IMR-90 (cell line): ENCODE data around the gene PLBD2. TPM values are rescaled to one million over a fixed set of nuclear protein-coding genes. Genes with fewer than 3 reads are reported as not detected.

Experiments
- ATAC-seq: fragments of 200-7000 bp; cut with Tn5 transposase; 2 replicates; pipeline ENCODE4 v1.9.1; 2020; ENCODE audit warnings: low read depth, mild to moderate bottlenecking, moderate library complexity
- BruUV-seq: library from RNA; stranded (reverse); fragments of 400-500 nt; replicated peaks from 2 replicates; lab custom pipeline; 2021; lab: Mats Ljungman, UMichigan
- CTCF ChIA-PET: fragments of 300-600 bp; formaldehyde crosslinking; extraction: SDS; loops from one replicate; lab custom pipeline; 2021; ENCODE audit warnings: antibody characterized with exemption; lab: Yijun Ruan, JAX
- POLR2A ChIA-PET: fragments of 300-600 bp; sonication (Branson Sonifier 250); formaldehyde crosslinking; loops from one replicate; lab custom pipeline; 2022; ENCODE audit warnings: antibody characterized with exemption; ENCODE audit not compliant: unreplicated experiment; lab: Charles Lee
- DNase-seq: peaks from one replicate; pipeline ENCODE4 v3.0.0; 2013
- H2AFZ ChIP-seq: replicated peaks from 2 replicates; pipeline ENCODE3; 2013; ENCODE audit warnings: low read length, mild to moderate bottlenecking; ENCODE audit not compliant: poor library complexity
- H2AK5ac ChIP-seq: 2 replicates; pipeline ENCODE4 v1.6.1; 2013; ENCODE audit warnings: low read depth, low read length, inconsistent platforms
- H2AK9ac ChIP-seq: replicated peaks from 2 replicates; pipeline ENCODE3; 2013; ENCODE audit warnings: mild to moderate bottlenecking, low read depth, low read length, moderate library complexity; ENCODE audit not compliant: poor library complexity
- H2BK120ac ChIP-seq: 2 replicates; pipeline ENCODE4 v1.6.1; 2013; ENCODE audit warnings: low read depth, low read length, inconsistent platforms
- H2BK15ac ChIP-seq: 3 replicates; pipeline ENCODE4 v1.6.1; 2013; ENCODE audit warnings: low read depth, low read length, inconsistent platforms
- H2BK20ac ChIP-seq: 2 replicates; pipeline ENCODE4 v1.6.1; 2013; ENCODE audit warnings: low read depth, mild to moderate bottlenecking, inconsistent platforms, low read length, moderate library complexity
- H2BK5ac ChIP-seq: 2 replicates; pipeline ENCODE4 v1.6.1; 2013; ENCODE audit warnings: mild to moderate bottlenecking, low read depth, low read length, inconsistent platforms; ENCODE audit not compliant: poor library complexity, severe bottlenecking
- H3K14ac ChIP-seq: replicated peaks from 2 replicates; pipeline ENCODE4 v1.6.1; 2013; ENCODE audit warnings: low read depth, low read length, inconsistent platforms
- H3K18ac ChIP-seq: 2 replicates; pipeline ENCODE4 v1.6.1; 2013; ENCODE audit warnings: low read depth, low read length, control low read depth
- H3K23ac ChIP-seq: 2 replicates; pipeline ENCODE4 v1.6.1; 2013; ENCODE audit warnings: low read depth, low read length, inconsistent platforms
- H3K27ac ChIP-seq: 2 replicates; pipeline ENCODE4 v1.5.1; 2013; ENCODE audit warnings: mild to moderate bottlenecking, control low read depth, low read length; ENCODE audit not compliant: insufficient read depth
- H3K27me3 ChIP-seq: 2 replicates; pipeline ENCODE4 v1.6.1; 2013; ENCODE audit warnings: low read length; ENCODE audit not compliant: control insufficient read depth, insufficient read depth
- H3K36me3 ChIP-seq: 2 replicates; pipeline ENCODE4 v1.6.1; 2013; ENCODE audit warnings: low read length, mixed read lengths; ENCODE audit not compliant: control insufficient read depth, insufficient read depth
- H3K4ac ChIP-seq: 2 replicates; pipeline ENCODE4 v1.6.1; 2013; ENCODE audit warnings: low read depth, low read length, inconsistent platforms
- H3K4me1 ChIP-seq: 2 replicates; pipeline ENCODE4 v1.6.1; 2013; ENCODE audit warnings: low read length, mixed read lengths; ENCODE audit not compliant: control insufficient read depth, insufficient read depth
- H3K4me2 ChIP-seq: 2 replicates; pipeline ENCODE4 v1.6.1; 2013; ENCODE audit warnings: low read depth, mild to moderate bottlenecking, control low read depth, low read length, moderate library complexity
- H3K4me3 ChIP-seq: 2 replicates; pipeline ENCODE4 v1.5.1; 2013; ENCODE audit warnings: low read depth, mild to moderate bottlenecking, control low read depth, low read length, moderate library complexity; ENCODE audit not compliant: insufficient read depth
- H3K56ac ChIP-seq: 2 replicates; pipeline ENCODE4 v1.6.1; 2013; ENCODE audit warnings: low read length, inconsistent platforms; ENCODE audit not compliant: insufficient read depth; ENCODE audit errors: extremely low read depth
- H3K79me1 ChIP-seq, 2 experiments: 2 replicates each; pipeline ENCODE4 v1.6.1; 2013; ENCODE audit warnings: low read length in 2 of 2, inconsistent platforms in 1 of 2, low read depth in 1 of 2
- H3K9ac ChIP-seq: 2 replicates; pipeline ENCODE4 v1.6.1; 2013; ENCODE audit warnings: low read depth, low read length, control low read depth
- H3K9me1 ChIP-seq: 2 replicates; pipeline ENCODE4 v1.6.1; 2013; ENCODE audit warnings: low read length, inconsistent platforms; ENCODE audit not compliant: insufficient read depth
- H3K9me3 ChIP-seq: 2 replicates; pipeline ENCODE4 v1.6.1; 2013; ENCODE audit warnings: low read length; ENCODE audit not compliant: control insufficient read depth, insufficient read depth
- H4K20me1 ChIP-seq: 2 replicates; pipeline ENCODE4 v1.6.1; 2013; ENCODE audit warnings: low read length, inconsistent platforms; ENCODE audit not compliant: insufficient read depth
- H4K5ac ChIP-seq: 2 replicates; pipeline ENCODE4 v1.6.1; 2013; ENCODE audit warnings: mild to moderate bottlenecking, low read depth, low read length, control low read depth
- H4K8ac ChIP-seq, 2 experiments: 2 replicates each; pipeline ENCODE4 v1.6.1; 2013; ENCODE audit warnings: low read depth in 2 of 2, low read length in 2 of 2, control low read depth in 1 of 2, inconsistent platforms in 1 of 2
- H4K91ac ChIP-seq: 2 replicates; pipeline ENCODE4 v1.6.1; 2013; ENCODE audit warnings: low read depth, low read length, inconsistent platforms; ENCODE audit not compliant: insufficient read depth
- BHLHE40 ChIP-seq: fragments of 150-350 bp; IDR thresholded peaks from 2 replicates; pipeline ENCODE4 v1.6.1; 2016; ENCODE audit warnings: mild to moderate bottlenecking, low read depth, low read length
- CEBPB ChIP-seq: IDR thresholded peaks from 2 replicates; pipeline ENCODE4 v1.6.1; 2012; ENCODE audit warnings: low read depth, low read length, improper control_type of control experiment
- CHD1 ChIP-seq: IDR thresholded peaks from 2 replicates; pipeline ENCODE4 v1.6.1; 2012; ENCODE audit warnings: low read depth, low read length, improper control_type of control experiment
- FOS ChIP-seq: fragments of 150-350 bp; IDR thresholded peaks from 2 replicates; pipeline ENCODE4 v1.6.1; 2016; ENCODE audit warnings: low read depth, low read length
- MAFK ChIP-seq: IDR thresholded peaks from 2 replicates; pipeline ENCODE4 v1.6.1; 2012; ENCODE audit warnings: low read depth, low read length, improper control_type of control experiment
- MAZ ChIP-seq: IDR thresholded peaks from 2 replicates; pipeline ENCODE4 v1.6.1; 2012; ENCODE audit warnings: low read depth, mild to moderate bottlenecking, low read length, improper control_type of control experiment, moderate library complexity, borderline replicate concordance
- MXI1 ChIP-seq: IDR thresholded peaks from 2 replicates; pipeline ENCODE4 v1.6.1; 2012; ENCODE audit warnings: low read depth, mild to moderate bottlenecking, low read length, moderate library complexity, borderline replicate concordance
- NFE2L2 ChIP-seq: fragments of 150-350 bp; IDR thresholded peaks from 2 replicates; pipeline ENCODE4 v1.6.1; 2016; ENCODE audit warnings: low read depth, mild to moderate bottlenecking, low read length
- POLR2A ChIP-seq: IDR thresholded peaks from 2 replicates; pipeline ENCODE4 v1.6.1; 2012; ENCODE audit warnings: mild to moderate bottlenecking, low read depth, low read length
- RAD21 ChIP-seq: IDR thresholded peaks from 2 replicates; pipeline ENCODE4 v1.6.1; 2012; ENCODE audit warnings: low read length, improper control_type of control experiment
- RCOR1 ChIP-seq: IDR thresholded peaks from 2 replicates; pipeline ENCODE4 v1.6.1; 2012; ENCODE audit warnings: mild to moderate bottlenecking, low read length, improper control_type of control experiment; ENCODE audit not compliant: insufficient replicate concordance
- RFX5 ChIP-seq: IDR thresholded peaks from 2 replicates; pipeline ENCODE4 v1.8.0; 2012; ENCODE audit warnings: low read depth, mild to moderate bottlenecking, low read length, moderate library complexity
- SMC3 ChIP-seq: fragments of 150-350 bp; IDR thresholded peaks from 2 replicates; pipeline ENCODE4 v1.6.1; 2016; ENCODE audit warnings: low read depth, mild to moderate bottlenecking, antibody characterized with exemption, low read length, moderate library complexity
- USF2 ChIP-seq: fragments of 150-350 bp; IDR thresholded peaks from 2 replicates; pipeline ENCODE4 v1.6.1; 2017; ENCODE audit warnings: mild to moderate bottlenecking, antibody characterized with exemption, low read length, low read depth
- WGBS, 2 experiments: methylation state at CpG; one replicate each; pipeline versions ENCODE4 v1.1.5 to v1.1.7; 2013; ENCODE audit warnings: missing lambda C conversion rate in 2 of 2; ENCODE audit not compliant: insufficient read length in 1 of 2; ENCODE audit errors: extremely low coverage in 2 of 2; 5-methylcytosine and 5-hydroxymethylcytosine counted together
- dilution Hi-C: fragments of 300-500 bp; cut with HindIII; formaldehyde crosslinking; loops from one replicate; pipeline ENCODE4 v1.14.3; 2018; ENCODE audit warnings: low sequenced_read_pairs; ENCODE audit not compliant: unreplicated experiment
- in situ Hi-C: fragments of 300-500 bp; cut with MboI; formaldehyde crosslinking; loops from 3 replicates; pipeline ENCODE4 v1.14.3; 2019; ENCODE audit warnings: low sequenced_read_pairs, inconsistent platforms, mixed read lengths
- intact Hi-C: fragments of 100-400 bp; cut with micrococcal nuclease; formaldehyde crosslinking; loops from 2 replicates; pipeline ENCODE4 v1.10.0; 2022
- polyA plus RNA-seq, 3 experiments: library from polyadenylated mRNA; depleted of rRNA; stranded (reverse); fragments of >200 nt; gene quantifications; 2 replicates each; pipeline ENCODE4 v1.2.3, GENCODE V29; 2012; ENCODE audit warnings: low replicate concordance in 1 of 3
- total RNA-seq: library from RNA; depleted of rRNA; stranded (reverse); fragments of >200 nt; gene quantifications from 2 replicates; pipeline ENCODE4 v1.2.3, GENCODE V29; 2012
- TF ChIP-seq, protein P1 (sequence below): fragments of 150-350 bp; IDR thresholded peaks from 2 replicates; pipeline ENCODE4 v1.6.1; 2016; ENCODE audit warnings: low read depth, mild to moderate bottlenecking, low read length, moderate library complexity, borderline replicate concordance
- TF ChIP-seq, protein P2 (sequence below): conservative IDR thresholded peaks from 2 replicates; pipeline ENCODE4 v1.5.1; 2012; ENCODE audit warnings: mild to moderate bottlenecking, low read depth, low read length, improper control_type of control experiment

The PLBD2 gene
- total and polyA plus RNA-seq, 2 of the 4 experiments (the other 2 are of a cell fraction) = 7.3 to 44.5 TPM

DNA sequence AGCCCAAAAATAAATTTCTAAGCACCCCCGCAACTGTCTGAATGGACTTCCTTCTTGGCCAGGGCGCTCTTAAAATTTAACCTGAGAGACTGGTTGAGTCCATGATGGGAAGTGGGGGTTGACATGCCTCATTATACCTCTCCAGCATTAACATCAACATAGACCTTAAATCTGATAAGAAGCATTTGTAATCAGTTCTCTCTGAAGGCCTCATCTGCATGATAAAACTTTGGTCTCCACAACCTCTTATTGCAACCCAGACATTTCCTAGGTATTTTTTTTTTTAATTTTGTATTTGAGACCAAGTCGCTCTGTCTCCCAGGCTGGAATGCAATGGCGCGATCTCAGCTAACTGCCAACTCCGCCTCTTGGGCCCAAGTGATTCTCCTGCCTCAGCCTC lies 13.1 kb upstream of the PLBD2 start:
- in situ Hi-C loops (no loop called here), intact Hi-C loops (no loop called here), dilution Hi-C loops (no loop called here)
- no peak overlapping the region for H3K27ac ChIP-seq
- no peak overlapping the region for H4K8ac ChIP-seq
- H2AK9ac ChIP-seq = no peak overlapping the region
- no peak overlapping the region for H3K4me3 ChIP-seq
- H3K79me1 ChIP-seq = no peaks in the 10 kb centered on the region
- no peak overlapping the region for H2BK15ac ChIP-seq
- H2BK120ac ChIP-seq = no peak overlapping the region
- no peak for TF ChIP-seq RFX5
- no peak for TF ChIP-seq CHD1
- TF ChIP-seq USF2 = no peak
- TF ChIP-seq, protein P1, sequence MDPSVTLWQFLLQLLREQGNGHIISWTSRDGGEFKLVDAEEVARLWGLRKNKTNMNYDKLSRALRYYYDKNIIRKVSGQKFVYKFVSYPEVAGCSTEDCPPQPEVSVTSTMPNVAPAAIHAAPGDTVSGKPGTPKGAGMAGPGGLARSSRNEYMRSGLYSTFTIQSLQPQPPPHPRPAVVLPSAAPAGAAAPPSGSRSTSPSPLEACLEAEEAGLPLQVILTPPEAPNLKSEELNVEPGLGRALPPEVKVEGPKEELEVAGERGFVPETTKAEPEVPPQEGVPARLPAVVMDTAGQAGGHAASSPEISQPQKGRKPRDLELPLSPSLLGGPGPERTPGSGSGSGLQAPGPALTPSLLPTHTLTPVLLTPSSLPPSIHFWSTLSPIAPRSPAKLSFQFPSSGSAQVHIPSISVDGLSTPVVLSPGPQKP = no peak
- TF ChIP-seq MAFK = no peak
- TF ChIP-seq CEBPB = no peak
- TF ChIP-seq MXI1 = no peak
- no peak for TF ChIP-seq MAZ
- no peak for TF ChIP-seq POLR2A
- TF ChIP-seq FOS = no peak
- no peak for TF ChIP-seq NFE2L2
- no peak for TF ChIP-seq RAD21
- no peak for TF ChIP-seq SMC3
- TF ChIP-seq, protein P2, sequence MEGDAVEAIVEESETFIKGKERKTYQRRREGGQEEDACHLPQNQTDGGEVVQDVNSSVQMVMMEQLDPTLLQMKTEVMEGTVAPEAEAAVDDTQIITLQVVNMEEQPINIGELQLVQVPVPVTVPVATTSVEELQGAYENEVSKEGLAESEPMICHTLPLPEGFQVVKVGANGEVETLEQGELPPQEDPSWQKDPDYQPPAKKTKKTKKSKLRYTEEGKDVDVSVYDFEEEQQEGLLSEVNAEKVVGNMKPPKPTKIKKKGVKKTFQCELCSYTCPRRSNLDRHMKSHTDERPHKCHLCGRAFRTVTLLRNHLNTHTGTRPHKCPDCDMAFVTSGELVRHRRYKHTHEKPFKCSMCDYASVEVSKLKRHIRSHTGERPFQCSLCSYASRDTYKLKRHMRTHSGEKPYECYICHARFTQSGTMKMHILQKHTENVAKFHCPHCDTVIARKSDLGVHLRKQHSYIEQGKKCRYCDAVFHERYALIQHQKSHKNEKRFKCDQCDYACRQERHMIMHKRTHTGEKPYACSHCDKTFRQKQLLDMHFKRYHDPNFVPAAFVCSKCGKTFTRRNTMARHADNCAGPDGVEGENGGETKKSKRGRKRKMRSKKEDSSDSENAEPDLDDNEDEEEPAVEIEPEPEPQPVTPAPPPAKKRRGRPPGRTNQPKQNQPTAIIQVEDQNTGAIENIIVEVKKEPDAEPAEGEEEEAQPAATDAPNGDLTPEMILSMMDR = no peak
- no peak for TF ChIP-seq BHLHE40
- no peak for TF ChIP-seq RCOR1
- no peak overlapping the region for H3K4me2 ChIP-seq
- BruUV-seq = no TSS peak
- WGBS, 2 experiments = no CpG with 5 or more reads among the region's 6 CpGs
- no peak overlapping the region for H2BK20ac ChIP-seq
- H2AFZ ChIP-seq = no peak overlapping the region
- H4K5ac ChIP-seq = no peak overlapping the region
- peaks cover 16% of the 10 kb centered on the region for H3K27me3 ChIP-seq
- ATAC-seq (no peak), DNase-seq (no peak)
- no peak overlapping the region for H3K14ac ChIP-seq
- H3K4ac ChIP-seq = no peak overlapping the region
- H3K4me1 ChIP-seq = no peaks in the 10 kb centered on the region; the same call in 1 of the 2 replicates
- H3K9me3 ChIP-seq = no peaks in the 10 kb centered on the region
- H3K56ac ChIP-seq = no peak overlapping the region
- no peak overlapping the region for H2AK5ac ChIP-seq
- H3K9ac ChIP-seq = no peak overlapping the region
- ChIA-PET POLR2A (no interaction called here), CTCF (no interaction called here)
- no peaks in the 10 kb centered on the region for H3K36me3 ChIP-seq
- no peak overlapping the region for H3K23ac ChIP-seq
- no peaks in the 10 kb centered on the region for H4K20me1 ChIP-seq
- no peak overlapping the region for H4K91ac ChIP-seq
- H2BK5ac ChIP-seq = no peak overlapping the region
- no peak overlapping the region for H3K18ac ChIP-seq
- no peaks in the 10 kb centered on the region for H3K9me1 ChIP-seq
